ENCODE measurements around the gene ROR1.

The ROR1 gene

DNA sequence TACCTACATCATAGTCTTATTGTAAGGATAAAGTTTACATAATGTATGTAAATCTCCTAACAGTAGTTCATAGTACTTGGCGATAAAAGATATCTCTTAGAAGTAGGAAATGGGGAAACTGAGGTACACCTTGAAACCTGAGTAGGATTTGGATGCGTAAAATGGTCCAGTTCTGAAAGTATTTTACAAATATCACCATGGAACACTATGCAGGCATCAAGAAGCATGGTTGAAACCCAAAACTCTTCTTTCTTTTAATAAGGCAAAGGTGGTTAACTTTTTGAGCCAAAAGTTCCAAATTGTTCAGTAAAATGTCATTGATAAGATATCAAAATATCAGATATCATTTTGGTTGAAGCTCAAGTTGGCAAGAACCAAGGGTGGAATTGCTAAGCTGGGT, 46.0 kb downstream of the ROR1 start:
- 100% methylated on average over 1 of the region's 2 CpGs for WGBS
- Histone ChIP-seq H3K4me1 (ENCODE audit: control insufficient read depth, insufficient read depth, low read depth, low read length) (peaks cover 10% of the 10 kb centered on the region), H3K4ac (ENCODE audit: low read depth in 1 of 2, low read length in 2 of 2) (no peak overlapping the region), H3K27me3 (ENCODE audit: control insufficient read depth in 1 of 2, insufficient read depth in 1 of 2, low read length in 2 of 2) (no peaks in the 10 kb centered on the region), H3K4me3 (ENCODE audit: insufficient read depth in 1 of 2, low read depth in 1 of 2, low read length in 2 of 2) (no peak overlapping the region), H2BK5ac (ENCODE audit: low read depth, low read length, poor library complexity, severe bottlenecking) (no peak overlapping the region), H3K23ac (ENCODE audit: low read length in 2 of 2) (no peak overlapping the region), H2AK5ac (ENCODE audit: low read length, severe bottlenecking) (no peak overlapping the region), H2BK15ac (ENCODE audit: low read depth, poor library complexity, severe bottlenecking) (no peak overlapping the region), H3K79me1 (replicated peaks; ENCODE audit: low read length, poor library complexity, severe bottlenecking) (peaks cover 19% of the 10 kb centered on the region), H2BK120ac (ENCODE audit: low read depth, low read length) (no peak overlapping the region), H3K27ac (ENCODE audit: low read length, poor library complexity, severe bottlenecking) (no peak overlapping the region), H4K8ac (ENCODE audit: low read length) (no peak overlapping the region), H2AFZ (ENCODE audit: low read depth, low read length) (no peak overlapping the region), H2BK12ac (ENCODE audit: low read length in 2 of 2) (no peak overlapping the region), H3K9me3 (ENCODE audit: control insufficient read depth, low read length) (no peaks in the 10 kb centered on the region), H3K14ac (ENCODE audit: low read length in 2 of 2) (no peak overlapping the region), H3K18ac (ENCODE audit: low read depth in 1 of 2, low read length in 2 of 2) (no peak overlapping the region), H3K9ac (ENCODE audit: low read length) (no peak overlapping the region), H3K36me3 (ENCODE audit: control insufficient read depth in 1 of 2, insufficient read depth in 2 of 2, low read depth in 1 of 2, low read length in 2 of 2) (peaks cover 0 to 4% of the 10 kb centered on the region in 2 experiments), H3K4me2 (ENCODE audit: low read length, poor library complexity, severe bottlenecking) (no peak overlapping the region), H4K91ac (ENCODE audit: low read length) (no peak overlapping the region)
- no peak for DNase-seq

DNA sequence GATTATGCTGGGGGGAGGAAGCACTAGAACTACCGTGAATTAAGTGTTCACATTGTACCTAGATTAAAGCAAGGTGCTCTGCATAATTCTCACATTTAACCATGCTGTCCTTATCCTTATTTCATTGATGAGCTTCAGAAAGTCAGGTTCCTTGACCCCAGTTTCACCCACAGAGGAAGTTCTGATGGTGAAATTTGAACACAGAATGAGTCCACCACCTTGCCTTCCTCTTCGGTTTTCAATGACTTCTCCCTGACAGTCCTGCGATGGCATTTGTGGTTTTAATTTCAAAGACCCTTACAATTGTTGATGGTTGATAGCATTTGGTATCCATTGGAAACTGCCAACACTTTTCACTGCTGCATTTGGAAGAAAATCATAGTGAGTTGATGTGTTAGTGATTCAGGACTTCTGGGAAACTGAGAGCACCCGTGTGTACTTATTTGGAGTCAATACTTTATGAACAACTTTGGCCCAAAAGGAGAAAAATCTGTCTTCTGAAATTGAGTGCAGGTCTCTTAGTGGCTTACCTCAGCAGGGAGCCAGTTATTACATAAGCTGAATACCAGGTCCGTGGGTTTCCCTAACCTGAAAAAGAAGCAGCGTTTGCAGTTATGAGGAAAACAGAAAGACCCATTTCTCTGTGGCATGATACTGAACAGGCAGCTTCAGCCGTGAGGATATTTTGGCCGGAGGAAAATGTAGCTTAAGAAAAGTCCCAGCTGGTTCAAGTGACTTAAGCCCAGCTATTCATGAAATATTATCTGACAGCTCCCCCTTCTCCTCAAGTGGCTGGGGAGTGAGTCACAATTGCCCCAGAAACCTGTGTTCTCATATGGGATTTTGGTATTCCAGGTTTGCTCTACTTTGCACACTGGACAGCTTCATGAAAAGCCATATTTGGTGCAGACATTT, 47.5 kb downstream of the ROR1 start:
- Histone ChIP-seq H3K4me1 (ENCODE audit: control insufficient read depth, insufficient read depth, low read depth, low read length) (peaks cover 7% of the 10 kb centered on the region), H4K91ac (ENCODE audit: low read length) (no peak overlapping the region), H2BK12ac (ENCODE audit: low read length in 2 of 2) (no peak overlapping the region), H3K4ac (ENCODE audit: low read depth in 1 of 2, low read length in 2 of 2) (no peak overlapping the region), H4K8ac (ENCODE audit: low read length) (no peak overlapping the region), H2AFZ (ENCODE audit: low read depth, low read length) (no peak overlapping the region), H2BK15ac (ENCODE audit: low read depth, poor library complexity, severe bottlenecking) (no peak overlapping the region), H2BK120ac (ENCODE audit: low read depth, low read length) (no peak overlapping the region), H3K27me3 (ENCODE audit: control insufficient read depth in 1 of 2, insufficient read depth in 1 of 2, low read length in 2 of 2) (no peaks in the 10 kb centered on the region), H3K79me1 (replicated peaks; ENCODE audit: low read length, poor library complexity, severe bottlenecking) (peaks cover 13% of the 10 kb centered on the region), H2BK5ac (ENCODE audit: low read depth, low read length, poor library complexity, severe bottlenecking) (no peak overlapping the region), H3K23ac (ENCODE audit: low read length in 2 of 2) (no peak overlapping the region), H3K9ac (ENCODE audit: low read length) (no peak overlapping the region), H3K27ac (ENCODE audit: low read length, poor library complexity, severe bottlenecking) (peak overlapping the region; percentile 6), H3K18ac (ENCODE audit: low read depth in 1 of 2, low read length in 2 of 2) (no peak overlapping the region), H3K9me3 (ENCODE audit: control insufficient read depth, low read length) (peaks cover 7% of the 10 kb centered on the region), H2AK5ac (ENCODE audit: low read length, severe bottlenecking) (peak overlapping the region; percentile 23), H3K4me3 (ENCODE audit: insufficient read depth in 1 of 2, low read depth in 1 of 2, low read length in 2 of 2) (no peak overlapping the region), H3K36me3 (ENCODE audit: control insufficient read depth in 1 of 2, insufficient read depth in 2 of 2, low read depth in 1 of 2, low read length in 2 of 2) (no peaks in the 10 kb centered on the region), H3K4me2 (ENCODE audit: low read length, poor library complexity, severe bottlenecking) (no peak overlapping the region), H3K14ac (ENCODE audit: low read length in 2 of 2) (no peak overlapping the region)
- 51% methylated on average over 8 of the region's 8 CpGs for WGBS
- peak; percentile 65 for DNase-seq

DNA sequence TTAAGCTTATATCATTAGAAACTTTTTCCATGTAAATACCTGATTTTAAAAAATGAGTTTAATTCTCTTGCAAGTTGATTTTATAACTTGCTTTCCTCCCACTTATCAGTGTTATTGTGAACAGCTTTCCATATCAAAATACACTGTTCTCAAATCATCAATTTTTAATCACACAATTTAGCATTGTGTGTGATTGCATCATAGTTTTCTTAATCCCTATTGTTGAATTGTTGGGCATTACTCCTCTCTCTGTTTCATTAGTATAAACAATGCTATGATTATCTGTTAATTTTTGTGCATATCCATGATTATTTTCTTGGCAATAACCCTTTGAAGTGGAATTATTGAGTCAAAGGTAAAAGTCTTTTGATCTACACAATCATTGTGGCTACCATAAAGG, 48.7 kb downstream of the ROR1 start:
- Histone ChIP-seq H3K36me3 (ENCODE audit: control insufficient read depth in 1 of 2, insufficient read depth in 2 of 2, low read depth in 1 of 2, low read length in 2 of 2) (no peaks in the 10 kb centered on the region), H4K8ac (ENCODE audit: low read length) (no peak overlapping the region), H3K14ac (ENCODE audit: low read length in 2 of 2) (no peak overlapping the region), H3K23ac (ENCODE audit: low read length in 2 of 2) (no peak overlapping the region), H4K91ac (ENCODE audit: low read length) (no peak overlapping the region), H3K18ac (ENCODE audit: low read depth in 1 of 2, low read length in 2 of 2) (no peak overlapping the region), H2BK5ac (ENCODE audit: low read depth, low read length, poor library complexity, severe bottlenecking) (no peak overlapping the region), H3K4me3 (ENCODE audit: insufficient read depth in 1 of 2, low read depth in 1 of 2, low read length in 2 of 2) (no peak overlapping the region), H3K4me2 (ENCODE audit: low read length, poor library complexity, severe bottlenecking) (no peak overlapping the region), H2BK12ac (ENCODE audit: low read length in 2 of 2) (no peak overlapping the region), H3K4me1 (ENCODE audit: control insufficient read depth, insufficient read depth, low read depth, low read length) (peaks cover 5% of the 10 kb centered on the region), H3K4ac (ENCODE audit: low read depth in 1 of 2, low read length in 2 of 2) (no peak overlapping the region), H3K79me1 (replicated peaks; ENCODE audit: low read length, poor library complexity, severe bottlenecking) (peaks cover 10% of the 10 kb centered on the region), H3K9me3 (ENCODE audit: control insufficient read depth, low read length) (peaks cover 7% of the 10 kb centered on the region), H3K27ac (ENCODE audit: low read length, poor library complexity, severe bottlenecking) (no peak overlapping the region), H2AFZ (ENCODE audit: low read depth, low read length) (no peak overlapping the region), H2AK5ac (ENCODE audit: low read length, severe bottlenecking) (no peak overlapping the region), H3K9ac (ENCODE audit: low read length) (no peak overlapping the region), H2BK15ac (ENCODE audit: low read depth, poor library complexity, severe bottlenecking) (no peak overlapping the region), H2BK120ac (ENCODE audit: low read depth, low read length) (no peak overlapping the region), H3K27me3 (ENCODE audit: control insufficient read depth in 1 of 2, insufficient read depth in 1 of 2, low read length in 2 of 2) (no peaks in the 10 kb centered on the region)
- no peak for DNase-seq

DNA sequence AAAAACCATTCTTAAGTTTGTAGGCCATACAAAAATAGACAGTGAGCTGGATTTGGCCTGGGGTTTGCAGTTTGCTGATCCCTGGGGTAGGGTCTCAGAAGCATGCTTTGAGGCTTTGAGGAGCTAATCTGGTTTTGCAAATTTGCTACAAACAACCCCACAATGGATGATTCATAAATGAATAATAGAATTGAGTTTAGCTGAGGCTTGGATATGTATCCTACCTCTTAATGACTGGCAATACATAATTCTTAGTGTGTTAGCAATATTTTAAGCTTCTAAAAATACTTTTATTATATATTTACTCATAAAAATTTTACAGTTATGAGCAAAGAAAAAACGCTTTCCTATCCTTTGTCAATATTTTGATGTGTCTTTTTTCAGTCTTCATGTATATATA, 50.6 kb downstream of the ROR1 start:
- no peak overlapping the region for H4K91ac ChIP-seq (ENCODE audit: low read length)
- no peak overlapping the region for H3K14ac ChIP-seq (ENCODE audit: low read length in 2 of 2)
- H2BK5ac ChIP-seq (ENCODE audit: low read depth, low read length, poor library complexity, severe bottlenecking), result no peak overlapping the region
- no peak overlapping the region for H2BK120ac ChIP-seq (ENCODE audit: low read depth, low read length)
- peaks cover 16% of the 10 kb centered on the region for H3K79me1 ChIP-seq (replicated peaks; ENCODE audit: low read length, poor library complexity, severe bottlenecking)
- H3K27ac ChIP-seq (ENCODE audit: low read length, poor library complexity, severe bottlenecking), result no peak overlapping the region
- H3K4me2 ChIP-seq (ENCODE audit: low read length, poor library complexity, severe bottlenecking), result no peak overlapping the region
- H3K9ac ChIP-seq (ENCODE audit: low read length), result no peak overlapping the region
- no peak overlapping the region for H3K4me3 ChIP-seq (ENCODE audit: insufficient read depth in 1 of 2, low read depth in 1 of 2, low read length in 2 of 2)
- no peak overlapping the region for H3K23ac ChIP-seq (ENCODE audit: low read length in 2 of 2)
- no peak overlapping the region for H4K8ac ChIP-seq (ENCODE audit: low read length)
- H3K4ac ChIP-seq (ENCODE audit: low read depth in 1 of 2, low read length in 2 of 2), result no peak overlapping the region
- no peak overlapping the region for H2AK5ac ChIP-seq (ENCODE audit: low read length, severe bottlenecking)
- H3K36me3 ChIP-seq (ENCODE audit: control insufficient read depth in 1 of 2, insufficient read depth in 2 of 2, low read depth in 1 of 2, low read length in 2 of 2), result no peaks in the 10 kb centered on the region
- H3K27me3 ChIP-seq (ENCODE audit: control insufficient read depth in 1 of 2, insufficient read depth in 1 of 2, low read length in 2 of 2), result no peaks in the 10 kb centered on the region
- peaks cover 7% of the 10 kb centered on the region for H3K9me3 ChIP-seq (ENCODE audit: control insufficient read depth, low read length)
- no peak overlapping the region for H3K18ac ChIP-seq (ENCODE audit: low read depth in 1 of 2, low read length in 2 of 2)
- no peak overlapping the region for H2AFZ ChIP-seq (ENCODE audit: low read depth, low read length)
- H2BK15ac ChIP-seq (ENCODE audit: low read depth, poor library complexity, severe bottlenecking), result no peak overlapping the region
- no peak overlapping the region for H2BK12ac ChIP-seq (ENCODE audit: low read length in 2 of 2)
- peaks cover 6% of the 10 kb centered on the region for H3K4me1 ChIP-seq (ENCODE audit: control insufficient read depth, insufficient read depth, low read depth, low read length)
- WGBS, result no CpG with 5 or more reads among the region's 1 CpG
- no peak for DNase-seq
